ENCODE measurements around the gene ZNF106.
A peak's percentile ranks its signal among the peaks of the same experiment; 100 is the strongest.

ZNF106 gene
- 110 to 145 (median 121) reads per million in 4 donors for total RNA-seq

DNA sequence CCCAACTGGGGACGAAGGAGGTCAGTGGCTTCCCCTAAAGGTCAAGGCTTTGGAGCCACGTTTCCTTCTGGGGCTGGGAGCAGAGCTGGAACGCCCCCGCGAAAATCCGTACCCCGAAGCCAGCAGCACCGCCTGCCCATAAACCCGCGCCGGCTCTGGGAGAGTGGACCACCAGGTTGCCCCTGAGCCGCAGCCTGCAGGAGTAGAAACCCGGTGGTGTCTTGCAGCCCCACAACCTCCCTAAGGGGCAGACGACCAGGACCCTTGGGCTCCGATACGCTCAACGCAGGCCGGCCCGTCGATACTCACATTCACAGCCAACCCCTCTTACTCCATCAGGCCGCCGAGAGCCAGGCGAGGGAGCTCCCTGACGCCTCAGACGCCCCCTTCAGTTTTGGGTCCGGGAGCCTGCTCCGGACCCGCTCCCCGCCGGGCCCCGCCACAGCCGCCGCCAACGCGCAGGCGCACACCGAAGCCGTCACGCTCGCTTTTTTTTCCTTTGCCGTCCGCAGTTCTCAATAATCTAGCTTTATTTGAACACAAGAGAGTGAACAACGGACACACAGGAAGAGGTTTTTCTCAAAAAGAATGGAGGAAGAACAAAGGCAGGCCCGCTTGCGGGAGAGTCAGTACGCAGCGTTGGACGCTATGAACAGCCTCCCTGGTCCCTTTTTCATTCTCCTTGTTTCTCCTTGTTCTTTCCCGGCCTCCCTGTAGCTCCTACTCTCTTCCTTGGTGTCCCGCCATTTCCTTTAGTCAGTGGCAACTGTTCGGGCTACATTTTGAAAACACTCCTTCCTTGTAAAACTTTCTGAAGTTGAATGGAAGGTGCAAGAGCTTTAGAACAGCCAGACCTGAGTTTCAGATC lies at the start of gene ZNF106:
Gene ZNF106 (minus strand): TSS at position 471 of the 868 bp plus-strand sequence. CDS start 18,852 bp downstream, outside the sequence.
- peak; percentile 76 to 91 (median 84) for DNase-seq

DNA sequence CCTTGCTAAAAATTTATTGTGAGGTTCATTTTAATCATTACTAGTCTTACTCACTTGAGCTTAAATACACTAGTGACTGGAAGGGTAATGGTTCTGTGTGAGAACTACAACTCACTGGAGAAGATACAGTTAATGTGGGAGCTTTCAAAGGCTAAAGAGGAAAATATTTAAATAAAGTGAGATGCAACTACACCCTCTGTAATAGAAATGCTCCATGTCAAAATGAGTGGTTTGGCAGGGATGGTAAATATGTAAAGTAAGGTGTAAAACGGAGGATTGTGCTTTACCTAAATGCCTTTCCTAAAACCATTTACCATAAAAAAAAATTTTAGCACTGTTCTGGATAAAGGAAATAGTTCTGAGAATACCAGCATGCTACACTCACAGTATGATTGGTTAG lies 42.3 kb upstream of the ZNF106 start:
- no peak for DNase-seq

DNA sequence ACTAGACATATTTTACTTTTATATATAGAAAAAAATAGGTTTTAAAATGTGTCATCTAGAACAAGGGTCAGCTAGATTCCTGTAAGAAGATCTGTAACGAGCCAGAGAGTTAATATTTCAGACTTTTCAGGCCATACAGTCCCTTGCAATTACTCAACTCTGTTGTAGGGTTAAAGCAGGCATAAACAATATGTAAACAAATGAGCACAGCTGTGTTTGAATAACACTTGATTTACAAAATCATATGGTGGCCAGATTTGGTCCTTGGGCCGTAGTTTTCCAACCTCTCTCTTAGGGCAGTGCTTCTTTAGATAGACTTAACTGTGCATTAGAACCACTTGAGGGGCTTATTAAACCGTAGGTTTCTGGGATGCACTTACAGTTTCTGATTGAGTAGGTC lies 38.0 kb upstream of the ZNF106 start:
- no peak for DNase-seq

DNA sequence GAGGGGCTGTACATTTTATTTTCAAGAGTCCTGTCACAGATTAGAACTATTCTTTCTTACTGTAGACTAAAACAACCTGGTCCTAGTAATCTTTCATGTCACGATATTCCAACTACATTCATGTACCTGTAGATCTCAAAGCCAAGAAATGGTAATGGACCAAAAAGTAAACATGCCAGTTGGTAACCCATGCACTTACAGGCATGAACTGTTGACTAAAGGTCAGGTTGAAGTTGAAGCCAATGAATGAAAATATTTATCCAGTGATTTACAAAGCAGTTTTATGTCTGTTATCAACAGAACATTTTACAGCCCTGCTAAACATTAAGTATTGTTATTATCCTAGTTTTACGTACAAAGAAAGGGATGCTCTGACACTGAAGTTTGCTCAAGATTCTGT lies 32.4 kb upstream of the ZNF106 start:
- no peak for DNase-seq

DNA sequence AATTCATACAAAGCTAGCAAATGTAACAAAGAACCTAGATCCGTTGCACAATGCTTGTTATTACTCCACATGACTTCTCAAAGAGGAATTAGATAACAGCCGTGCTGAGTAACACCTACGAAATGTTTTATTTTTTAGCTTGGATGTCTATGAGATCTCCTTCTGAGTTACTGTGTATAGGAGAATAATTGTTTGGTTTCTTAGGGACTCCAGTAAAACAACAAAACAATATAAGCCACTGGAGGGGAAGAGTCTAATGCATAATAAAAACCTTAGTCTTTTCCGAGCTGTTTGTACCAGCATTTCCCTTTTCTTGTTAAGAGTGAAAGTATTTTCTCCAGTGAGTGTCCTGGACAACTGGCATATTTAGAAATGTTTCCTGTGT lies 20.1 kb upstream of the ZNF106 start:
- DNase-seq, result no peak

DNA sequence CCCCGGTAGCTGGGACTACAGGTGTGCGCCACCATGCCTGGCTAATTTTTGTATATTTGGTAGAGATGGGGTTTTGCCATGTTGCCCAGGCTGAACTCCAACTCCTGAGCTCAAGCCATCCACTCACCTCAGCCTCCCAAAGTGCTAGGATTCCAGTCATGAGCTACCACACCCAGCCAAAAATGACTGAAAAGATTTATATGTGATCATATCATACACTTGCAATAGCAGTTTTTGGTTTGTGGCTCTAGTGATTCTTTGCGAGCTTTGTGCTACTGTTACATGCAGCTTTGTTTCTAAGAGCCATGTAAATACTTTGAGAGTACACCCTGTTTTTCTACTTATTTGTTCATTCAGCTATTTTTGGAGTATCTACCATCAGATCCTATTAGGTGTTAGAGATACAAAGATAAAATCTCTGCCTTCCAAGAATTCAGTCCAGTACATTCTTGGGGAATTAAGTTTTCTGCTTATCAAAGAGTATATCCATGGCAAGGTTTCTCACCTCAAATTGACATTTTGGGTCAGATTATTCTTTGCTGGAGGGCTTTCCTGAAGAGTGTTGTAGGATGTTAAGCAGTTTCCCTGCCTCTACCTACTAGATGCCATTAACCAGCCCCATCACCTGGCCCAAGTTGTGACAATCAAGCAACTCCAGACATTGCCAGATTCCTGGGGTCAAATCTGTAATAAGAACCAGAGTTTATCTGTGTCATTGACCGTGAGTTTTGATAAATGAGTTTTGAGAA lies 19.5 kb upstream of the ZNF106 start:
- DNase-seq, result no peak

DNA sequence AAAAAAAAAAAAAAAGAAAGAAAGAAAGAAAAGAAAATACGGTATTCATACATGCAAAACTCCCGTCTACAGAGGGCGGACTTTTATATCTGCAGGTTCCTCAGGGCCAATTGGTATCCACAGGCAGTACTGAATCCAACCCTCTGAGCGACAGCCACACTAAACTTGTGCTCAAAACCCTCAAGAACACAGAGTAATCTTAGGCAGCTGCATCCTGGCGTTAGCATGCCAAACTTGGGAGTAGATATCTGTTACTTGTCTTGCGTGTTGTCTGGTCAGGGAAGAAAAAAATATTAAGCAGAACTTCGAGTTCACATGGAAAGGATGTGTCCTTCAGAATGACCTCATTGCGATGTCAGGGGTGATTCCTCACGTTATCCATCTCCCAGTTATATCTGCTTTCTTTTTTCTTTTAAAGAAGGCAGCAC lies 17.3 kb upstream of the ZNF106 start:
- no peak for DNase-seq

DNA sequence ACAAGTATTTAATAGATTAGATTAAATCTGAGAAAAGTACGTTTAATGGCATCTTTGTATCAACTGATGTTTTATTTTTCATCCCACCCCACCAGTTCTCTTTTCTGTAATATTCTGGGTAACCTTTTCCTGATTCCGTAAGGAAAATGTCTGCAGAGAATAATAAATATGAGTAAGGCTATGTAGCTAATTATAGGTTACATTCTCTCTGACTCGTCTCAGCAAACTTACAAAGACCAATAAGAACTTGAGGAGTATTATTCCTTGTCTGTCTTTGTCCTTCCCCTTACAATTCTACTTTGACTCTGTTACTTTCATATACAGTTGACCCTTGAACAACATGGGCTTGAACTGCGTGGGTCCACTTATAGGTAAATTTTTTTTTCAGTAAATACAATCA lies 16.6 kb upstream of the ZNF106 start:
- no peak for DNase-seq

DNA sequence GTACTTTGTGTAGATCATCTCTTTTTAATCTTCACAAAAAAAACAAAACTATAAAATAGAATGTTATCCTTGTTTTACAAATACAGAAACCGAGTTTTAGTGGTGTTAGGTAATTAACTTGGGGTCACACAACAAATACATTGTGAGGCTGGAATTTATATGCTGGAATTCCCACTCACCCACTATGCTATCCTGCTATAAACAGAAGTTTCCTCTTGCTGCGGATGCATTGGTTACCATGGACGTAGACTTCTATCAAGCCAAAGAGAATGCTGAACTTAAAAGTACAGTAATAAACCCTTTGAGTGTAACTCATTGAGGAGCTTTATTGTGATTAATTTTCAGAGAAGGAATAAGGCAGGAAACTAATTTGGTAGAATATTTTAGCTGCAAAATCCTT lies 13.7 kb upstream of the ZNF106 start:
- DNase-seq, result no peak

DNA sequence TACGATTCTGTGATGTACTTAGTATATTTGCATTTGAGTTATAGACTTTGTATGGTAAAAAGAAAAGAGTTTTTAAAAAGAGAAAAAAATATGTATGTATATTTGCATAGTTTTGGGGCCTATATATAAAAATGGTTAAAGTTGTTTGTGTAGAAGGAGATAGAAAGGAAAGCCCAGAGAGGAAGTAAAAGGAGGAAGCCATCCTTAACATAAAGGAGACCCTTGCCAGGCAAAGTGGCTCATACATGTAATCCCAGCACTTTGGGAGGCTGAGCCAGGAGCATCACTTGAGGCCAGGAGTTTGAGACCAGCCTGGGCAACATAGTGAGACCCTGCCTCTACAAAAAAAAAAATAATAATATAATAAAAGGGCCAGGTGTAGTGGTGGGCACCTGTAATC lies 12.9 kb upstream of the ZNF106 start:
- no peak for DNase-seq

DNA sequence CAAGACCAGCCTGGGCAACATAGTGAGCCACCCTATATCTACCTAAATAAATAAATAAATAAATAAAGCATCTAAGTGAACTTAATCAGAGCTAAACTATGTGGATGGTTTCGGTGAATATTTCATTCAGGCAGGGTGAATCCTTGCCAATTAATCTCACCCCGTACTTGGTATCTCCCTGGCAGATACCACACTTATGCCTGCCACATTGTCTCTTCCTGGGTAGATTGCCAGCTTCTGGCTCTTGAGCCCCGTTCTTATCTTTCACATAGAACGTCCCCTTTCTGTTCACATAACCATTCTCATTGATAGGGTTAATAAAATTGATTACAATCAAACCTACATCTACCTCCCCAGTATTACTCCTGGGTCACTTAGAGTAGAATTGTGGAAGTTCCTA lies 11.5 kb upstream of the ZNF106 start:
- DNase-seq, result no peak

DNA sequence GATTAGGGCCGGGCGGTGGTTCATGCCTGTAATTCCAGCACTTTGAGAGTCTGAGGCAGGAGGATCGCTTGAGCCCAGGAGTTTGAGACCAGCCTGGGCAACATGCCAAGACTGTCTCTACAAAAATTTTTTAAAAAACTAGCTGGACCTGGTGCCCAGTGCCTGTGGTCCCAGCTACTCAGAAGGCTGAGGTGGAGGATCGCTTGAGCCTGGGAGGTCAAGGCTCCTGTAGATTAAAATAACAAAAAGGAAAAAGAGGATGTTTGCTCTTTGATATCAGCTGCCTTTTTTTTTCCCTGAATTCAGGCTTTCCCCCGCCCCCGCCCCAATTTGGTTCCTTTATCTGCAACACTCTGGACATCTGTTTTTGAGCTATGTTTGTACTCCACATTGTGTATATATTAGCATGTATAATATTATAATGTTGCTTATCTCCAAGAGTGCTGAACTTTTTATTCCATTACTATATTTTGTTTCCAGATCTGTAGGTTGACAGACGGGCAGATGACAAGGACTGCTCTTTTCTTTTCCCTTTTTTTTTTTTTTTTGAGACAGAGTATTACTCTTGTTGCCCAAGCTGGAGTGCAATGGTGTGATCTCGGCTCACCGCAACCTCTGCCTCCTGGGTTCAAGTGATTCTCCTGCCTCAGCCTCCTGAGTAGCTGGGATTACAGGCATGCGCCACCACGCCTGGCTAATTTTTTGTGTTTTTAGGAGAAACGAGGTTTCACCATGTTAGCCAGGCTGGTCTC lies 9.1 kb upstream of the ZNF106 start:
- DNase-seq, result no peak

DNA sequence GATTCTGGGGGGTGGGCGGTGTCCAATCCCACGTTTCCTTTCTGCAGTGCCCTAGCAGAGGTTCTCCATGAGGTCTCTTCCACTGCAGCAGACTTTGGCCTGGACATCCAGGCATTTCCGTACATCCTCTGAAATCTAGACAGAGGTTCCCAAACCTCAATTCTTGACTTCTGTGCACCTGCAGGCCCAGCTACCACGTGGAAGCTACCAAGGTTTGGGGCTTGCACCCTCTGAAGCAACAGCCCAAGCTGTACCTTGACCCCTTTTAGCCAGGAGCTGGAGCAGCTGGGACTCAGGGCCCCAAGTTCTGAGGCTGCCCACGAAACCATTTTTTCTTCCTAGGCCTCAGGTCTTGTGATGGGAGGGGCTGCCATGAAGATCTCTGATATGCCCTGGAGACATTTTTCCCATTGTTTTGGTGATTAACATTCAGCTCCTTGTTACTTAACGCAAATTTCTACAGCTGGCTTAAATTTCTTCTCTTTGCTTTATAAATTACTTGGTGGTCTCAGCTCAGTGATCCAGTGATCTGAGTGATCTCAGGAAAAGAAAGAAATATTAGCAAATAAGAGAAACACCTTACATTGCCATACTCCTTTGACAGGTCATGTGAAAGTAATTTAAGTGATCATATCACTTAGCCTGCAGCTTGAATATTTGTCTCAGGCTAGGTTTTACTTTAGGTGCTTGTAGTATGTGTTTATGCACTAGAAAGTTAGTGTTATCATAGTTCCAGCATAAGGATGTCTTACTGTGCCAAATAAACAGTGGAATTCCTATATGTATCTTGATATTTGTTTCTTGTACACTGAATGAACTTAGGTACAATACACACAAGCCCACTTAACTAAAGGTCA lies 7.5 kb upstream of the ZNF106 start:
- no peak for DNase-seq

DNA sequence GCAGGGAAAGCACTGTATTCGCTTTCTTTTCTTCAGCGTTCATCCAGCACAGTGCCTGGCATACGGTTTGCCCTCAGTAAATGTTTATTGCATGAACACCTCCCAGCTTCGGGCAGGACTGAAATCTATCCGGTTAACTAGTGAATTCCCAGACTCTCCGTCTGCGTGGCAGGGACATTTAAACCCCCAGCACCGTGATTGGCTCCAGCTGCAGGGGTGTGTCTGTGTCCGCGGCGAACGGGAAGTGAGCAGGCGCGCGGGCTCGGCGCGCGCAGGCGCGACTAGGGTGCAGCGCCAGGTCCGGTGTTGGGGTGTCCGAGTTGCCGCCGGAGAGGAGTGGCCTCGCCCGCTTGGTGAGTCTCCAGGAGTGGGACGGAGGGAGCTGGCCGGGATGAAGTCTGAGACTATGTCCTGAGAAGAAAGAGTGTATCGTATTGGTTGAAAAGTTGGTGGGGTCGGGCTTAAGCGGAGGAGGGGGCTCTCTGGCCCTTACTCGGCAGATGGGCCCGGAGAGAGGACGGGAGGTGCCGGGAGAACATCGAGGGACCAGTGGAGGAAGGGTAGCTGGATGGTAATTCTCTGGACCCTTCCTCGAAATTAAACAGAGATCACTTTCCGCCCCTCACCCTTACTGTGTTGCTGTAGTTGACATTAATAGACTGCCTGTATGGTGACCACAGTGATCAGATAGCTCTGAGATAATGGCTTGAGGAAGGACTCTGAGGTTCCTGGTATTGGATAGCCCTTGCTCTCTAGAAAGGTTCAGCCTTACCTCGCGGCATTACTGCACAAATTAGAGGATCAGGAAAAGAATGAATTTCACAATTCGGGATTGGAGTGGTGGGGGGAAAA lies 4.6 kb upstream of the ZNF106 start, which contains the start of gene SNAP23:
Gene SNAP23 (plus strand): TSS at position 274 of the 852 bp plus-strand sequence. CDS start 16,213 bp downstream, outside the sequence.
- peak; percentile 69 to 81 (median 76) for DNase-seq

DNA sequence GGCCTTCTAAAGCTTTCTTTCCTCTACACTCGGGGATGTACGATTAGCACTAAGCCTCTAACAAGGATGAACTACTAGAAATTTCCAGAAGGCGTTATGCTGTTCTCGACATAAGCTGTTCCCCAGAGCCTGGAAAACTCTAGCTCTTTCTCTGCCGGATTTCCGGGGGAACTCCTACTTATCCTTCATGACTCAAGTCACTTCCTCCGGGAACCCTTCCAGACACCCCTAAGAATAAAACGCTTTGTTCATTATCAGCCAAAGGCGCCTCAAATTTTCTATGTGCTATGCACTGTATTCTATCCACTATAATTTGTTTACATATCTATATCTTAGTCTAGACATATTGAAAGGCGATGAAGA lies 4.0 kb upstream of the ZNF106 start:
- peak in 1 of 5 donors; percentile 12 for DNase-seq

DNA sequence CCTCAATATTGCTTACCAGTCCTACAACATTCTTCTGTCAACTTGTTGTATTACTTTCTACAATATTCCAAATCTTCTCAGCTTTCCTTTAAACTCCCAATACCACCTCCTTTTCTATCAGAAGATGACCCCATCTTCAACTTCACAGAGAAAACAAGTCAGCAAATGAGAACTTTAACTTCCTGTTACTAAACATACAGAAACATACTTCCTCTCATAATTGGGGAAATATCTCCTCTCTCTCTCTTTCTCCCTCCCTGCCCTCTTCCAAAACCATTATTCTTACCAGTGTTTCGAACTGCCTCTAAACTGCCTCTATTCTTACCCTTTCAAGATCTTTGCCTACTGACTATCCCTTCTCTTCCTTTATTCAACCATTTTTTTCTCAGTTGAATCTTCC lies 2.7 kb upstream of the ZNF106 start:
- DNase-seq, result no peak

DNA sequence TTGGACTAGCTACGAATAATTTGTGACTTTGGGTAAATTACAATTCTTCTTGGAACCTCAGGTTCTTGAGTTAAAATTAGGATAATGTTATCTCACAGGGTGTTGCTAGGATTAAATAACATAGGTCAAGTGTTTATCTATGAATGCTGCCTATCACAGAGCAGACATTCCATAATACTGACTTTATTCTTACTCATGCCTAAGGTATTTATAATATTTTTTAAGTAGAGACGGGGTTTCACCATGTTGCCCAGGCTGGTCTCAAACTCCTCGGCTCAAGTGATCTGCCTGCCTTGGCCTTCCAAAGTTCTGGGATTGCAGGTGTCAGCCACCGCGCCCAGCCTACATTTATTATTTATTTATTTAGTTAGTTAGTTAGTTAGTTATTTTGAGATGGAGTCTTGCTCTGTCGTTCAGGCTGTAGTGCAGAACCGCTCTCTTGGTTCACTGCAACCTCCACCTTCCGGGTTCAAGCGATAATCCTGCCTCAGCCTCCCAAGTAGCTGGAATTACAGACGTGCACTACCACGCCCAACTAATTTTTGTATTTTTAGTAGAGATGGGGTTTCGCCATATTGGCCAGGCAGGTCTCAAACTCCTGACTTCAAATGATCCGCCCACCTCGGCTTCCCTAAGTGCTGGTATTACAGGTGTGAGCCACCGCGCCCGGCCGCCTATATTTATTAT lies 741 bp upstream of the ZNF106 start:
- no peak for DNase-seq

DNA sequence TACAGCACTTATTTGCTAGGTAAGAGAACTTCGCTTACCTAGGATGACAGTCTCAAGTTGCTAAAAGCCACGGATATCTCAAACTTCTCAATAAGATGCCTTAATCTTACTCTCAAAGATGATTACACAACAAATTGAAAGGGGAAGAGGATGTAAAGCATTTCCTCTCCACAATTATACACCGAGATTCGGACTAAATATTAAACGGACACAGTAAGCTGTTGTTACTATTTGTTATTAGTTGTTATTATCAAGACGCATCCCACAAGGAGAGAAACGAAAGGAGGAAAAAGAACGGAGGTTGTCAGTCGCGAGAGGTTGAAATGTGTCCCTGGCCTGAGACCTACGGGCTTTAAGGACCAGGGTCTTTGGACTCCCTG lies 660 bp downstream of the ZNF106 start:
- DNase-seq, result peak in 1 of 5 donors; percentile 3

DNA sequence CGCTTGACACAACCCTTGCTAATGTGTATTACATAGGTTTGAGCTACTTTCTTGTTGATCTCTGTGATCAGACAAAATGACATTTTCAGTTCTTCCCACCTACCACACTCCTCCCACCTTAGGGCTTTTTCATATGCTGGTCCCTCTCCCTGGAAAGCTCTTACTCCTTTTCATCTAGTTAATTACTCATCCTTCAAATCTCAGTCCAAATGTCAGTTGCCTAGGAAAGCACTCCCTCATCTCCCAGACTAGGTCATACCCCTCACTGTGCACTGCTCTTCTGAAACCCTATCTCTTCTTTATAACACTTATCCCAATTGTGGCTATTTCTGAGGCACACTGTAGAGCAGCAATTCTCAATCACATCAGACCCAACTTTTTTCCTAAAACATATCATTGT lies 7.3 kb downstream of the ZNF106 start:
- DNase-seq, result no peak

DNA sequence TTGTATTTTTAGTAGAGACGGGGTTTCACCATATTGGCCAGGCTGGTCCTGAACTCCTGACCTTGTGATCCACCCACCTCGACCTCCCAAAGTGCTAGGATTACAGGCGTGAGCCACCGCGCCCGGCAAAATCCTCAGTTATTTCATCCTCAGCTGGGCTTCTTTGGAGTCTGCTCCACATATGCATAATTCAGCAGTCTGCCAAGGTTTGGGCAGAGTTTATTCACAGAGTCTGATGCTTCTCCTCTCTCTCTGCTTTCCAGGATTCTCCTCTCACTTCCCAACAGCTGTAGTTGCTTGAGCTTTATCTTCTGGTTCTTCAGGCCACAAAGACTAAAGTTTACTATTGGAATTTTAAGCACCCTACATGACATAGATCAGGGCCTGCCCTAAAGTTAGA lies 8.2 kb downstream of the ZNF106 start:
- DNase-seq, result no peak

DNA sequence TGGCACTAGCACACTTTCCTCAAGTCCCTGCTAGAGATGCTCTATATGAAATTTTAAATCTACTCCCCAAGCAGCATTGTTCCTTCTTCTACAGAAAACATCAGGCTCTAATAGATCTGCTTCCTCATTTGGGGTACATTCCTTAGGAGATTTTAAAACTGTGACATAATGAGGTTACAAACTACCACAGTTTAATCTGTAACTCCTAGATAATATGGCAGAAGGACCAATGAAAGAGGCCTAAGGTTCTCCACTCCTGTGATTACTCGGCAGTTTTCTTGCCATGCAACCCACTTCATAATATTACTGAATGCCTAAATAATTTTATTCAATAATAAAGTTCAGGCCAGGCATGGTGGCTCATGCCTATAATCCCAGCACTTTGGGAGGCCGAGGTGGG lies 16.1 kb downstream of the ZNF106 start:
- no peak for DNase-seq

Measured in T-helper 1 cell (primary cell).